NCI-H345 treated with DMSO at 0.1 percent for 48 hours (cell line): ENCODE measurements around the gene DRAM2.

Experiments used
- DNase-seq: peaks from one replicate; lab custom pipeline; 2025; ENCODE audit not compliant: unreplicated experiment; lab: John Stamatoyannopoulos, UW

The DRAM2 gene

DNA sequence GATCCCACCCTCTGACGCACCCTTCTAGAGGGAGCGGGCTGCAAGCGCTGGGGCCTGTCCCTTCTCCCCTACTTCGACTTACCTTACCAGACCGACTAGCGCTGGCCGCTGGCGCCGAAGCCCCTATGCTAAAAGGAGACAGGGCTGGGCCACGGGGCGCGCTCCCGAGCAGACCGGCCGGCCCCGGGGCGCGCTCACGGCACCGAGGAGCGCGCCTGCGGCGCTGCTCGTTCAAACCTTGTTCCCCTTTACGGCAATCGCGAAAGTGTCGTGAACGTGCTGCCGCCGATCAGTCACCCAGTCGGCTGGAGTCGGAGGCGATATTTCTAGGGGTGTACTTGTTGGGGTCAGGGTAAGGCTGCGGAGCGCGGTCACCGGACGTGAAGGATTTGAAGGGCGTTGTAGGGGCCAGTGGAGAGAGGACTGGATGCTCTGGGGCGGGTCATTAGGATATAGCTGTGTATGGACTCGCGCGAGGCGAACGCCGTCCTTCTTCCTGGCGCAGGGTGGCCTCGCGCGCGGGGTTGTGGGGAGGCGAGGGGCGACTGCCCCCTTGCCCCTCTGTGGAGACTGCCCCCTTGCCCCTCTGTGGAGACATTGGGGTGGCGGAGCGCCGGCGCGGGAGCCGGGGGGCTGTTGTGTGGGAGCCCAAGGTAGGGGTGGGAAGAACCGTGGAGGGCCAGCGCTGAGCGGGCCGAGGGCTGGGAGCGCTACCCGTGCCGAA is at the start of gene DRAM2, which contains the start of gene CEPT1:
Gene DRAM2 (minus strand): TSS at position 138 of the 724 bp plus-strand sequence. CDS start 8,539 bp downstream, outside the sequence.
Gene CEPT1 (plus strand): TSS at position 268 of the 724 bp plus-strand sequence. CDS start 7,492 bp downstream, outside the sequence.
- peak; percentile 86 for DNase-seq

DNA sequence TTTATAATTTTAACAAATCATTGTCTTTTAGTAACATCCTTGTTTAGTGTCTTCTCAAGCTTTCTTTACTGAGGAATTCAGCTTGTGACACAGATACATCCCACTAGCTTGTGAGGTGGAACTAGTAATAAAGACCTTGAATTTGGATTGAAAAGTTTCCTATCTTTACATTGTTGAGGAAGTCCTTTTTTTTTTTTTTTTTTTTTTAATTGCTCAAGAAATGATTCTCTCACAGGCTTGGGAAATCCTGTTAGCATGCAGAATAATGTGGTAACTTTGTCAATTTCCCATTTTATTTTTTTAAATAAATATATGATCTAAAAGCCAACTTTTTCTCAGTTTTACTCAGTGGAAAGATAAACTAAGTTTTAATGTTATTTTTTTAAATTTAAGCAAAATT is 44.8 kb upstream of the DRAM2 start:
- no peak for DNase-seq

DNA sequence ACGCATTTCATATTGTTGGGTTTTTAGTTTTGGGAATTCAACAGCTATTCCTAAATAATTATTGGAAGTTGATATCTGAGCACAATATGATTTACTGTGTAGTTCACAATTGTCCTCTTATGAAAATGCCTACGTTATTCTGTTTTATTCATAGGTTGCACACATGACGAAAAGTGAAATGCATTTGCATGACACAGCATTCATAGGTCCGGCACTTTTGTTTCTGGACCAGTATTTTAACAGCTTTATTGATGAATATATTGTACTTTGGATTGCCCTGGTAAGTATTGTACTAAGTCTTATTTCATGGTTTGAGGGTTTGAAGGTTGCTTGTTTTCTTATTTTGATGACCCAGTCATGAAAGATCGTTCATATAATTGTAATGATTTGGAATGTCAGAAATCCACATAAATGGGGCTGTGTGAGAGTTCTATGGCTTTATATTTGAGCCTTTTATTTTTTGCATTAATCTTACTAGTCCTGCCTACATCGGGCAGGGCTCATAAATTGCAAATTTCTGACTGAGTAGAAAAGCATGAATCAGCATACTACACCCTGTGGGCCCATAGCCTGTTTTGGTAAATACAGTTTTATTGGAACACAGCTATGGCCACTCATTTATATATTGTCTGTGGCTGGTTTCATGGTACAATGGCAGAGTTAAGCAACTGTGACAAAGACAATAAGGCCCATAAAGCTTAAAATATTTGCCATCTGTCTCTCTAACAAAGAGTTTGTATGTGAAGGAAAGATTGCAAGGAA is 43.6 kb upstream of the DRAM2 start:
- DNase-seq: no peak

DNA sequence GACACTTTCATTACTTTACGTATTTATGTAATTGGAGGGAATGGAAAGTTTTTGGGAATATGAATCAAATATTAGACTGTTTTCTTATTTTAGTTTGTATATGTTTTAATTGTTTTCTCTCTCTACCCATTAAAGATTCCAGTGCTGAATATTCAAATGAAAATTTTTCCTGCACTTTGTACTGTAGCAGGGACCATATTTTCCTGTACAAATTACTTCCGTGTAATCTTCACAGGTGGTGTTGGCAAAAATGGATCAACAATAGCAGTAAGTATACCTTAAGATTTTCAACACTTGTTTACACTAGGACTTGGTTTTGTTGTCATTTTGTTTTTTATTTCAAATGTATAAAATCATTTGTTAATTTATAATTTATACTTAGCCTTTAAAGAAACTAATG is 42.2 kb upstream of the DRAM2 start:
- no peak for DNase-seq

DNA sequence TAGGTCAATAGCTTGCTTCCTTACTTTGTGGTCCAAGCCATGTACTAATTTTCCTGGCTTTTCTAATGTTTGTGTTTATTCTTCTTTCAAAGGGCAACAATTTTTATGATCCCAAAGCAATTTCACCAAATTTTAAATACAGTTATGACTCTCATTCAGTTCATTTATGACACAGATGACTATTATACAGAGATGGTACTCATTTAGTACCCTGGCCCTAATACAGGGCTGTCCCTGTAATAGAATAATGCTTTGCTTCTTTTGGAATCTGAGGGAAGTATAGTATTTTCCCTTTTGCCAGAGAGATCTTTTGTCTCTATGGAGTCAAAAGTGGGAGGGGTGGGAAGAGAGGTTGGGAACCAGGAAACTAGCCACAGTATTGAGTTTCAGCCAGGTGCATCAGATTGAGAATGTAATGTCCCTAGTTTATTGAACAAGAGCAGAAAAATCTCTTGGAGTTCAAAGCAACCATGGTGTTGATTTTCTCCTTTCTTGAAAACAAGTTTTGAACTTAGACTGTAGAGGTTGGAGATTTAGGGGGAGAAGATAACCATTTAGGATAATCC is 40.2 kb upstream of the DRAM2 start:
- no peak for DNase-seq

DNA sequence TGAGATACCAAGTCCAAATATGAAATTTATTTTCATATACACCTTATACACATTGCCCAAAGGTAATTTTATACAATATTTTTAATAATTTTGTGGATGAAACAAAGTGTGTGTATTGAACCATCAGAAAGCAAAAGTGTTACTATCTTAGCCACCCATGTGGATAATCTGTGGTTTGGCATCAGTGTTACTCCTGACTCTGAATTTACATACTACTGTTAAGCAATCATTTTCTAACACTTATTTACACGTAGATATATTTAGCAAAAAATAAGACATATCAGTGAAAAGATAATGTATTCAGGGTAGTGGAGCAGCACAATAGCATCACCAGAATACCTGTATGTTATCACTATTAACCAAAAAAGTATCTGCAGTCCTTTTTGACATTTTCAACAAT is 36.8 kb upstream of the DRAM2 start:
- no peak for DNase-seq

DNA sequence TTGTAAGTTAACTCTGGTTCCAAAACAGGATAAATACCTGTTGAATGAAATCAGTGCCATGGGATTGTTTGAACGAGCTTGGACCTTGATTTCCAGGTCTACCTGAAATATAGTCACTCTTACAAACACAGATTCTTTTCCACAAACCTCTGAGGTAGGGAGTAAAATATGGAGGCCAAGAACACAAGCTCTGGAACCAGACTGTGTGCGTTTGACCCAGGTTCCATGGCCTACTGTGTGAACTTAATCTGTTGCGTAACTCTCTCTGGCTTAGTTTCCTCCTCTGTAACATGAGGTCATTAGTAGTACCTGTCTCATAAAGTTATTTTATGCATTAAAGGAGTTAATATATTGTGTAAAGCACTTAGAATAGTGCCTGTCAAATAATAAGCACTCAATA is 35.5 kb upstream of the DRAM2 start:
- no peak for DNase-seq

DNA sequence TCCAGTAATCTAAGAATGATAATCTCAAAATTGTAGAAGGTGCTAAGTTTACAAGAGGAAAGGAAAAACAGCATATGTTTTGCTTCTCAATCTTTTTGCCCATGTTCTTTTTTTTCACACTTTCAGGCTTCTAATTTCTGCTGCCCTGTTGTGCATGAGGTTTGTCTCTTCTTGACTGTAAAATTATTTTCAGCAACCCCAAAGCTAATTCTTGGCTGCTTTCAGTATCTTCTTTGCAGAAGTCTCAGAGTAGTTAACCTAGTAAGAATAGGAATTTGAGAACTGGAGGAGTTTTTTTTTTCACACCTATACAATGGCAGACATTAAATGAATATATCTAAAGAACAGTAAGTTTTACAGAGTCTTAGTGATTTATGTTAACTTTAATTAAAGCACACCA is 34.2 kb upstream of the DRAM2 start:
- DNase-seq: no peak

DNA sequence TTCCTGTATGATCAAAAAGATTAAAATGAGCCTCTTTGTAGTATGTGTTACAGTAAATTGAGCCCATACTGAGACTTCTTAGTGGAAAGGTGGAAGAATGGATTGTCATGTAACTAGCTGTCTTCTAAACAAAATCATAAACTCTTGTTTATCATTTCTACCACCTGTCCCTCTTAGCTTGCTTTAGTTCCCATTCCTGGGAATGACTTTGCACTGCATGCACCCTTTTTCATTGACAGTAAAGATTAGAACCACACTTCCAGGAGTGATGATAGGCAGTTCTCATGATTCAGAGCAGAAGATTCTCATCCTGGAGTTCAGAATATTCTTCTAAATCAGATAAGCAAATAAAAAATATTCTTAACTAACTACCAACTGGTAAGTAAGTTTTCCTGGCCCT is 32.6 kb upstream of the DRAM2 start:
- no peak for DNase-seq

DNA sequence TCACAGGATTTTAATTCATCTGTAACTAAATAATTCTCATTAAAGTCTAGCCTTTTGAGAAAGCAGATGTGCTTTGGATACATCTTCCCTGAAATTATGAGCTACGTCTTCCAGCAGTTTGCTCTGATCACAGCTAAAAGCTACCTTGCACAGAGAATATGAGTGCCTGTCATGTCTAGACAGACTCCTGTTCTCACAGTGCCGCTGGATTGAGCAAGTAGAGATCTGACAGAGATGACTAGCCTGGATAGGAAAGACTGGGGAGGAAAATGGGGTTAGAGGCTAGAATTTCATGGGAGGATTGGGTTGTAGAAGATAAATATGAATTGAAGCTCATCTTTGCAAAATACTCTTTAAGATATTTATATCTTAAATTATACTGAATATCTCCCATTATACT is 24.3 kb upstream of the DRAM2 start:
- no peak for DNase-seq

DNA sequence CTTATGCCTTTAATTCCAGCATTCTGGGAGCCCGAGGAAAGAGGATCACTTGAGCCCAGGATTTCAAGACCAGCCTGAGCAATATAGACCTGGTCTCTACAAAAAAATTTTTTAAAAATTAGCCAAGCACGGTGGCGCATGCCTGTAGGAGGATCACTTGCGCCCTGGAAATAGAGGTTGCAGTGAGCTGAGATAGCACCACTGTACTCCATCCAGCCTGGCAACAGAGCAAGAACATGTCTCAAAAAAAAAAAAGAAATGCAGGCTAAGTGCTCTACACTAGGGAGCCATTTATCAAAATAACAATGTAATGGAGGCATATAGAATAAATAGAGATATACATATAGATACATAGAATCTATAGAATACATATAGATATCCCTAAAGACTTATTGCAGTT is 23.5 kb upstream of the DRAM2 start:
- no peak for DNase-seq

DNA sequence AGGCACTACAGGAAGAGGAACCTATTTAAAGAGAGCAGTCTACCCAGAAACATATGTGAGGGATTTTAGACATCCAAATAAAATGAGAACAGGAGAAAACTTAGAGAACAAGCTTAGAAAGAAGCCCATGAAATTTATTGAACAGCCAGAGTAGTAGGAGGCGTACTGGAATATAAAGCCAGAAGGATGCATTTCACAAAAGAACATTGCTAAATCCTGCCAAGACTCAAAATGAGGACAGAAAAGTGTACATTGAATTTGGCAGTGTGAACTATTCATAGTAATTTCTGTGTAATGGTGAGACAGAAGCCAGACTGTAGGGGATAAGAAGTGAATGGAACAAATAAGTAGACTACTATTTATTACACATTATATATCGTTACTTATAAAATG is 22.6 kb upstream of the DRAM2 start:
- no peak for DNase-seq

DNA sequence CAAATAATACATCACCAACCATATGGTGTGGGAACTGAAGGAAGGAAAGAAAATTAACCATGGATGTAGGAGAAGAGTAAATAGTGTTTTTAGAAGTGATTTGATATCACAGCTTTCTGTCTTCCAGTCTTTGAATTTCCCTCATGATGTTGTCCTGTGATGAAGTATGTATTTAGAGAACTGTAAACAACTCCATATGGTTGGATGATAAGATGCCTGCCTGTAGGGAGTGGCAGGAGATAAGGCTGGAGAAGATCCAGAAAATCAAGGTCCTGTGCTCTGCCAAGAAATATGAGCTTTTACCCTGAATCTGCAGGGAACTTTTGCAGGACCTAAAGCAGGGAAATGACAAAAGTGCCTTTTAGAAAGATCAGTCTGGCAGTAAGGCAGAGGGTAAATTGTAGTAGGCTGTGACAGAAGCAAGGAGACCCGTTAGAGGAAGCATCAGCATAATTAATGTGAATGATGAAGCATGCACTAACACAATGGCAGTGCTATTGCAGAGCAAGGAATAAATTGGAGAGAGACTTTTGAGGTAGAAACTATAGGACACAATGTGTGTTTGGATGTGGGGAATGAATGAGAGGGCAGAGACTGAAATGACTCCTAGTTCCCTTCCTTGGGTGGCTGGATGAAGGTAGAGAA is 22.1 kb upstream of the DRAM2 start:
- no peak for DNase-seq

DNA sequence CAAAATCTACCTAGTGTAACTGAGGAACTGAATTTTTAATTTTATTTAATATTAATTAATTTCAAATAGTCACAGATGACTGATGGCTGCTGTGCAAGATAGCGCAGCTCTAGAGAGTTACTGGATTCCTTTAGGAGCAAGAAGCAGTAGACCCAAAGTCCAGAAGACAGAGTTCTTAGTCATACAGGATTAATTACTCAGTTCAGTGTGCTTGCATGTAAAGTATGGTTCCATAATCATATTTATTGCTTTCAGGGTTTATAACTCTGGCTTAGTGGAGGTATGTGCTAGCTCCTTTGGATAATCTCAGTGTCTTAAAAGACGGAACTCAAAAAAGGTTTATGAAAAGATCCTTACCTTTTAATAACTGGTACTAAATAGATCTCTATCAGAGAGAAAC is 17.5 kb upstream of the DRAM2 start:
- DNase-seq: no peak

DNA sequence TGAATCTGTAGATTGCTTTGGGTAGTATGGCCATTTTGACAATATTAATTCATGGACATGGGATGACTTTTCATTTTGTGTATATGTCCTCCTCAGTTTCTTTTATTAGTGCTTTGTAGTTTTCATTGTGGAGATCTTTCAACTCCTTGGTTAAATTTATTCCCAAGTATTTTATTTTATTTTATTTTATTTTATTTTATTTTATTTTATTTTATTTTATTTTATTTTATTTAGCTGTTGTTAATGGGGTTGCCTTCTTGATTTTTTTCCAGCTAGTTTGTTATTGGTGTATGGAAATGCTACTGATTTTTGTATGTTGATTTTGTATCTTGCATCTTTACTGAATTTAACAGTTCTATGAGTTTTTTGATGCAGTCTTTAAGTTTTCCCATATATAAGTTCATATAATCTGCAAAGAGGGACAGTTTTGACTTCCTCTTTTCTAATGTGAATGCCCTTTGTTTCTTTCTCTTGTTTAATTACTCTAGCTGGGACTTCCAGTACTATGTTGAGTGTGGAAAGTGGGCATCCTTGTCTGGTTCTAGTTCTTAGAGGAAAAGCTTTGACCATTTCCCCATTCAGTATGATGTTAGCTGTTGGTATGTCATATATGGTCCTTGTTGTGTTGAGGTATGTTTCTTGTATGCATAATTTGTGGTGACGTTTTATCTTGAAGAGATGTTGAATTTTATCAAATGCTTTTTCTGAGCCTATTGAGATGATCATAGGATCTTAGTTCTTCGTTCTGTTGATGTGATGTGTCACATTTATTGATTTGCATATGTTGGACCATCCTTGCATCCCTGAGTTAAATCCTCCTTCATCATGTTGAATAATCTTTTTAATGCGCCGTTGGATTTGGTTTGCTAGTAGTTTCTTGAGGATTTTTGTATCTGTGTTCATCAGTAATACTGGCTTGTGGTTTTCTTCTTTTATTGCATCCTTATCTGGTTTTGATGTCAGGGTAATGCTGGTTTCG is 14.4 kb upstream of the DRAM2 start:
- no peak for DNase-seq

DNA sequence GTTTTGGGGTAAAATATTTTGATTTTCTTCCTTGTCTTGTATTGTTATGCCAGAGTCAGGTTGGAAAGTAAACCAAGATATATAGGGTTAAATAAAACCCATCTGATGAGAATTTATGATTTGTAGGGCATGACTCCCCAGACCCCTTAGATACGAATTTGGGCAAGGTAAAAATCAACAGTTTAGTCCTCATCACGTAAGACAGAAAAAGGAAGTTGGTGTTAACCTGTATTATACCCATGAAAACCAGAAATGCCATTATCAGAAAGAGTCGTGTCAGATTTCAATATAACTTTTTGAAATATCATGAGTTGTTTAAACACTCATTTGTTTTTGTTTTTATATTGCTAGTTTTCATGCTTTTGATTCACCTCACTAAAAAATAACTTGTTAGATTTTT is 11.9 kb upstream of the DRAM2 start:
- DNase-seq: no peak

DNA sequence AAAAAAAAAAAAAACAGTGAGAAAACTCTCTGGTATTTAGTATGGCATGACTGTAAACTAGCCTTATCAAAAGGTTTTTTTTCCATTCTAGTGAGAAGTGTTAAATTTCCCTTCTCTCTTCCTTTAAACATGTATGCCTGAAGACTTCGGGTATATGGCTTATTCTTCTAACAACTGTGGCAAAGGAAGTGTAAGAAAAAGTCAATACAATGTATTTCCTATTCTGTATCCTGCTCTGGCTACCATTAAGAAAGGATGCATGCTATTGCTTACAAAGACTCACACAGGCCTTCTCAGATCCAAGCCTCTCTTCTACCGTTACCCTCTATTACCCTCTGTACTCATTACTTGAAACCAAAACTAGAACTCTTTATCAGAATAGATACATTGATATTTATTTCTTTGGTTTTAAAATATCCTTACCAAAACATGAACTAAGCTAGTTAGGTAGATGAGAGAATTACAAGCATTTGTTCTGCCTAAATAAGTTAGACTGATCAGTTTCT is 8.5 kb upstream of the DRAM2 start:
- DNase-seq: no peak

DNA sequence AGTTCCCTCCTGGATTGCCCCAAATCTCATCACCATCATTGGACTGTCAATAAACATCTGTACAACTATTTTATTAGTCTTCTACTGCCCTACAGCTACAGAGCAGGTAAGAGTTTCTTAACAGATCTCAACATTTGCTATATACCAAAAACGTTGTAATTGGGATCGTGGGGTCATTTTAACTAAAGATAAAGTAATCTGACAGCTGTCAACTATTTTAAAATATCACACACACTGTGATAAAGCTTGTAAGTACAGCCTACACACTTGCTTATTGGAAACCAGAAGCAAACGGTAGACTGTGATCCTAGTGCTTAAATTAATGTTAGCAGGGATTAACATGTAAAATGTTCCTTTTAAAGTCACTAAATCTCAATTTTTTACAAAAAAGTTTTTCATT is 8.1 kb upstream of the DRAM2 start:
- DNase-seq: no peak

DNA sequence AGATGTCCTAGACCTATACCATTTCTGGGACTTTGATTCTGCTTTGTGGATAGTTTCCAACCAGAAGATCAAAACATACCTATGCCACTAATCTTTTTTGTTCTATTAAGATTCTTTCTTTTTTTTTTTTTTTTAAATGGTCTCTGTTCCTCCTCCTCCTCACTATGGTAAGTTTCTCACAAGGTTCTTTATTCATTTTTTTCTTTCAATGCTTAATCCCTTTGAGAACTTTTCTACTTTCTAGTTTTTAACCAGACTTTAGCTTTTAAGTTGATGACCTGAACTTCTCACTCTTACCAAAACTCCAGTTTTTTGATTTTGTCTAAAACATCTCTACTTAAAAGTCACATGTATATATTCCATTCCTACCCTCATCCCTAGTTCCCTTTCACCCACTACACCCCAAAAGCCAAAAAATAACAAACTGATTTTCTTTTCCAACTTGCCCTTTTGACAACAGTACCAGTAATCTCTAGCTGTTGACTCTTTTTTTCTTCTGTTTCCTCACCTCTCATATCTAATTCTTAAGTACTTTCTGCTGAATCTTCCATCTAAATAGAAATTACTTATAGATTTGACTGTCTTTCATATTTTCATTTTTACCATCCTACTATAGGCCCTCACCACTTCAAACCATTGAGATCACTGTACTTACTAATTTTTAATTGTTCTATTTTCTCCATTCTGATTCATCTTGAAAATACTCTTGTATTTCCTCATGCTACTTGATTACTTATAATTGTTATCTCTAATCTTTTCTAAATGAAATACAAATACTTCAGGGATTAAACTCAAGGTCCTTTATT is 6.3 kb upstream of the DRAM2 start:
- DNase-seq: no peak

DNA sequence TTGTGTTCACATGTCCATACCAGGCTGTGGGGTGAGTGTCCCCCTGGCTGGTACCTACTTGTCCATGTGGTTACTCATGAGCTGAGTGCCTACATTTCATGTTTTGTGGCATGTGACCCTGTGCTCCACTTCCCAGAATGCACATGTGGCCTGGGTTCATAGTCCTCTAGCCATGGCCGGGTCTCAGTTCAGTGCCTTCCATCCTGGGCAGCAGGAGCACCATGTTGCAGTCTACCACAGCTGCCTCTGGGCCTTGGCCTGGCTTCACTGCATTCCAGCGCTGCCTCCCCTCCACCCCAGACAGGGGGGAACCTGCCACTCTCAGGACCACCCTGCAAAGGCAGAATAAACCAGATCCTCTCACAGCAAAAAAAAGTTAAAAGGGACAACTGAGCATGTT is 5.6 kb upstream of the DRAM2 start:
- DNase-seq: no peak
